Mesenchymal stem cell (in vitro differentiated cells and primary cell): ENCODE results near the gene PCDHGB1.

Experiments used
- DNase-seq: peaks from one replicate; pipeline ENCODE4 v3.0.0-alpha.2; 2013
- H2AFZ ChIP-seq: one replicate; pipeline ENCODE4 v1.6.1; 2013; ENCODE audit warnings: low read depth, mild to moderate bottlenecking, control low read depth, inconsistent platforms, low read length, moderate library complexity
- H2AK5ac ChIP-seq: 2 replicates; pipeline ENCODE4 v1.6.1; 2013; ENCODE audit warnings: low read length, moderate library complexity, mild to moderate bottlenecking, inconsistent platforms; ENCODE audit not compliant: severe bottlenecking
- H2BK120ac ChIP-seq: one replicate; pipeline ENCODE4 v1.6.1; 2013; ENCODE audit warnings: low read depth, mild to moderate bottlenecking, inconsistent platforms, low read length, moderate library complexity
- H2BK12ac ChIP-seq, 2 experiments: one replicate each; pipeline ENCODE4 v1.6.1; 2013; ENCODE audit warnings: inconsistent platforms in 2 of 2, low read length in 2 of 2, mild to moderate bottlenecking in 2 of 2, moderate library complexity in 2 of 2, control low read depth in 1 of 2
- H2BK15ac ChIP-seq: one replicate; pipeline ENCODE4 v1.6.1; 2013; ENCODE audit warnings: mild to moderate bottlenecking, low read depth, inconsistent platforms; ENCODE audit not compliant: poor library complexity, severe bottlenecking
- H2BK5ac ChIP-seq: 2 replicates; pipeline ENCODE4 v1.6.1; 2013; ENCODE audit warnings: low read depth, mild to moderate bottlenecking, low read length, control low read depth, inconsistent platforms; ENCODE audit not compliant: poor library complexity, severe bottlenecking
- H3K14ac ChIP-seq, 2 experiments: one replicate each; pipeline ENCODE4 v1.6.1; 2013; ENCODE audit warnings: inconsistent platforms in 2 of 2, low read length in 2 of 2, control low read depth in 1 of 2, mild to moderate bottlenecking in 1 of 2, moderate library complexity in 1 of 2
- H3K18ac ChIP-seq, 2 experiments: one replicate each; pipeline ENCODE4 v1.6.1; 2013; ENCODE audit warnings: inconsistent platforms in 2 of 2, low read length in 2 of 2, control low read depth in 1 of 2, low read depth in 1 of 2, mild to moderate bottlenecking in 1 of 2
- H3K23ac ChIP-seq, 2 experiments: one replicate each; pipeline ENCODE4 v1.6.1; 2013; ENCODE audit warnings: inconsistent platforms in 2 of 2, low read length in 2 of 2, mild to moderate bottlenecking in 2 of 2, moderate library complexity in 2 of 2, control low read depth in 1 of 2
- H3K27ac ChIP-seq: 2 replicates; pipeline ENCODE4 v1.5.1; 2013; ENCODE audit warnings: mild to moderate bottlenecking, moderate library complexity, low read length, control low read depth, inconsistent platforms; ENCODE audit not compliant: poor library complexity, severe bottlenecking
- H3K27me3 ChIP-seq, 2 experiments: 2 replicates each; pipeline versions ENCODE4 v1.6.1 to v1.7.0; 2013; ENCODE audit warnings: low read length in 2 of 2, mild to moderate bottlenecking in 2 of 2, moderate library complexity in 2 of 2, control low read depth in 1 of 2, inconsistent platforms in 1 of 2; ENCODE audit not compliant: control insufficient read depth in 1 of 2, insufficient read depth in 1 of 2
- H3K36me3 ChIP-seq, 2 experiments: 2 replicates each; pipeline versions ENCODE4 v1.6.1 to v1.7.0; 2013; ENCODE audit warnings: low read length in 2 of 2, control low read depth in 1 of 2, inconsistent platforms in 1 of 2, low read depth in 1 of 2, mild to moderate bottlenecking in 1 of 2; ENCODE audit not compliant: insufficient read depth in 2 of 2, control insufficient read depth in 1 of 2
- H3K4ac ChIP-seq, 2 experiments: one replicate each; pipeline ENCODE4 v1.6.1; 2013; ENCODE audit warnings: inconsistent platforms in 2 of 2, low read length in 2 of 2, mild to moderate bottlenecking in 2 of 2, moderate library complexity in 2 of 2, control low read depth in 1 of 2, low read depth in 1 of 2
- H3K4me1 ChIP-seq: 2 replicates; pipeline ENCODE4 v1.6.1; 2013; ENCODE audit warnings: low read depth, low read length, control low read depth; ENCODE audit not compliant: control insufficient read depth, insufficient read depth
- H3K4me2 ChIP-seq: 2 replicates; pipeline ENCODE4 v1.6.1; 2013; ENCODE audit warnings: low read length, mild to moderate bottlenecking, inconsistent platforms; ENCODE audit not compliant: poor library complexity, severe bottlenecking
- H3K4me3 ChIP-seq, 2 experiments: 2 replicates each; pipeline versions ENCODE4 v1.5.1 to v1.7.0; 2013; ENCODE audit warnings: low read length in 2 of 2, mild to moderate bottlenecking in 2 of 2, control low read depth in 1 of 2, low read depth in 1 of 2; ENCODE audit not compliant: insufficient read depth in 1 of 2
- H3K79me1 ChIP-seq: replicated peaks from 2 replicates; pipeline ENCODE4 v1.6.1; 2013; ENCODE audit warnings: mild to moderate bottlenecking, control low read depth, low read length, inconsistent platforms; ENCODE audit not compliant: poor library complexity, severe bottlenecking
- H3K9ac ChIP-seq: 2 replicates; pipeline ENCODE4 v1.7.0; 2013; ENCODE audit warnings: mild to moderate bottlenecking, low read length, moderate library complexity
- H3K9me3 ChIP-seq: 2 replicates; pipeline ENCODE4 v1.7.0; 2013; ENCODE audit warnings: mild to moderate bottlenecking, low read length; ENCODE audit not compliant: control insufficient read depth
- H4K8ac ChIP-seq: one replicate; pipeline ENCODE4 v1.6.1; 2013; ENCODE audit warnings: inconsistent platforms, mild to moderate bottlenecking, low read length, moderate library complexity
- H4K91ac ChIP-seq: one replicate; pipeline ENCODE4 v1.6.1; 2013; ENCODE audit warnings: mild to moderate bottlenecking, low read length, inconsistent platforms
- WGBS: methylation state at CpG from one replicate; pipeline ENCODE4 v1.1.7; 2013; ENCODE audit warnings: mixed read lengths; 5-methylcytosine and 5-hydroxymethylcytosine counted together

Gene PCDHGB1

DNA sequence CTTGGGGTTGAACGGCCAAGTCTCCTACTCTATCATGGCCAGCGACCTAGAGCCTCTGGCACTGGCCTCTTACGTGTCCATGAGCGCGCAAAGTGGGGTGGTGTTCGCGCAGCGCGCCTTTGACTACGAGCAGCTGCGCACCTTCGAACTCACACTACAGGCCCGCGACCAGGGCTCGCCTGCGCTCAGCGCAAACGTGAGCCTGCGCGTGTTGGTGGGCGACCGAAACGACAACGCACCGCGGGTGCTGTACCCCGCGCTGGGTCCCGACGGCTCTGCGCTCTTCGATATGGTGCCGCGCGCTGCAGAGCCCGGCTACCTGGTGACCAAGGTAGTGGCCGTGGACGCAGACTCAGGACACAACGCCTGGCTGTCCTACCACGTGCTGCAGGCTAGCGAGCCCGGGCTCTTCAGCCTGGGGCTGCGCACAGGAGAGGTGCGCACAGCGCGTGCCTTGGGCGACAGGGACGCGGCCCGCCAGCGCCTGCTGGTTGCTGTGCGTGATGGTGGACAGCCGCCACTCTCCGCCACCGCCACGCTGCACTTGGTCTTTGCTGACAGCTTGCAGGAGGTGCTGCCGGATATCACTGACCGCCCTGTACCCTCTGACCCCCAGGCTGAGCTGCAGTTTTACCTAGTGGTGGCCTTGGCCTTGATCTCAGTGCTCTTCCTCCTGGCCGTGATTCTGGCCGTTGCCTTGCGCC lies 49.8 kb downstream of the PCDHGB1 start:
- Histone ChIP-seq H3K14ac (no peak overlapping the region), H3K27ac (no peak overlapping the region), H3K4me2 (no peak overlapping the region), H2BK12ac (no peak overlapping the region), H4K91ac (no peak overlapping the region), H2AFZ (no peak overlapping the region), H3K36me3 (peaks cover 0 to 26% of the 10 kb centered on the region in 2 experiments), H2BK120ac (no peak overlapping the region), H3K4me3 (peak overlapping the region; percentile 4 to 70), H3K9ac (no peak overlapping the region), H2BK15ac (no peak overlapping the region), H3K23ac (no peak overlapping the region), H3K4me1 (no peaks in the 10 kb centered on the region), H3K18ac (no peak overlapping the region), H2AK5ac (no peak overlapping the region), H4K8ac (no peak overlapping the region), H2BK5ac (no peak overlapping the region), H3K4ac (no peak overlapping the region), H3K27me3 (no peaks in the 10 kb centered on the region), H3K79me1 (peaks cover 15% of the 10 kb centered on the region), H3K9me3 (peaks cover 60% of the 10 kb centered on the region)
- no peak for DNase-seq
- 96% methylated on average over 61 of the region's 61 CpGs for WGBS
